Measurements from ENCODE around the gene SLC25A29.

Gene SLC25A29

GRCh38 chr14:100336618-100337530 is 30.6 kb upstream of the SLC25A29 start:
- Histone ChIP-seq H3K4me1 (ENCODE audit: control insufficient read depth, low read length) (peaks cover 20% of the 10 kb centered on the region), H3K27ac (ENCODE audit: low read depth, low read length) (no peak overlapping the region), H4K20me1 (ENCODE audit: control insufficient read depth, insufficient read depth, low read depth, low read length) (no peaks in the 10 kb centered on the region), H3K79me2 (ENCODE audit: control insufficient read depth, low read length) (no peaks in the 10 kb centered on the region), H3K9me2 (replicated peaks; ENCODE audit: control insufficient read depth, low read length) (no peaks in the 10 kb centered on the region), H3K9me3 (ENCODE audit: control insufficient read depth, insufficient read depth, low read length) (no peaks in the 10 kb centered on the region), H3K4me2 (ENCODE audit: low read length) (no peak overlapping the region), H3K4me3 (ENCODE audit: low read length) (no peak overlapping the region), H3F3A (ENCODE audit: control insufficient read depth, insufficient read depth) (no peaks in the 10 kb centered on the region), H3K27me3 (ENCODE audit: control insufficient read depth, low read length) (no peaks in the 10 kb centered on the region), H3K36me3 (ENCODE audit: control insufficient read depth, low read length) (peaks cover 36% of the 10 kb centered on the region)
- TF ChIP-seq EZH2phosphoT487 (IDR thresholded peaks at IDR 0.05; ENCODE audit: borderline replicate concordance, low read length) (no peak), CTCF (IDR thresholded peaks at IDR 0.05; ENCODE audit: low read depth, low read length, poor library complexity, severe bottlenecking) (no peak)

GRCh38 chr14:100334904-100335303 is 28.7 kb upstream of the SLC25A29 start:
- no peaks in the 10 kb centered on the region for H3K79me2 ChIP-seq (ENCODE audit: control insufficient read depth, low read length)
- no peaks in the 10 kb centered on the region for H4K20me1 ChIP-seq (ENCODE audit: control insufficient read depth, insufficient read depth, low read depth, low read length)
- no peak overlapping the region for H3K4me3 ChIP-seq (ENCODE audit: low read length)
- no peaks in the 10 kb centered on the region for H3K9me3 ChIP-seq (ENCODE audit: control insufficient read depth, insufficient read depth, low read length)
- peaks cover 18% of the 10 kb centered on the region for H3K36me3 ChIP-seq (ENCODE audit: control insufficient read depth, low read length)
- no peak overlapping the region for H3K4me2 ChIP-seq (ENCODE audit: low read length)
- no peaks in the 10 kb centered on the region for H3K9me2 ChIP-seq (replicated peaks; ENCODE audit: control insufficient read depth, low read length)
- H3F3A ChIP-seq (ENCODE audit: control insufficient read depth, insufficient read depth), result no peaks in the 10 kb centered on the region
- no peak for TF ChIP-seq EZH2phosphoT487 (IDR thresholded peaks at IDR 0.05; ENCODE audit: borderline replicate concordance, low read length)
- TF ChIP-seq CTCF (IDR thresholded peaks at IDR 0.05; ENCODE audit: low read depth, low read length, poor library complexity, severe bottlenecking), result no peak
- H3K27me3 ChIP-seq (ENCODE audit: control insufficient read depth, low read length), result no peaks in the 10 kb centered on the region
- peaks cover 12% of the 10 kb centered on the region for H3K4me1 ChIP-seq (ENCODE audit: control insufficient read depth, low read length)
- H3K27ac ChIP-seq (ENCODE audit: low read depth, low read length), result no peak overlapping the region

GRCh38 chr14:100333827-100334226 is 27.6 kb upstream of the SLC25A29 start:
- H3K4me3 ChIP-seq (ENCODE audit: low read length), result no peak overlapping the region
- no peak overlapping the region for H3K4me2 ChIP-seq (ENCODE audit: low read length)
- H4K20me1 ChIP-seq (ENCODE audit: control insufficient read depth, insufficient read depth, low read depth, low read length), result no peaks in the 10 kb centered on the region
- TF ChIP-seq CTCF (IDR thresholded peaks at IDR 0.05; ENCODE audit: low read depth, low read length, poor library complexity, severe bottlenecking) (no peak), EZH2phosphoT487 (IDR thresholded peaks at IDR 0.05; ENCODE audit: borderline replicate concordance, low read length) (no peak)
- no peaks in the 10 kb centered on the region for H3F3A ChIP-seq (ENCODE audit: control insufficient read depth, insufficient read depth)
- H3K36me3 ChIP-seq (ENCODE audit: control insufficient read depth, low read length), result peaks cover 15% of the 10 kb centered on the region
- H3K27ac ChIP-seq (ENCODE audit: low read depth, low read length), result no peak overlapping the region
- no peaks in the 10 kb centered on the region for H3K79me2 ChIP-seq (ENCODE audit: control insufficient read depth, low read length)
- H3K27me3 ChIP-seq (ENCODE audit: control insufficient read depth, low read length), result no peaks in the 10 kb centered on the region
- H3K9me2 ChIP-seq (replicated peaks; ENCODE audit: control insufficient read depth, low read length), result no peaks in the 10 kb centered on the region
- peaks cover 12% of the 10 kb centered on the region for H3K4me1 ChIP-seq (ENCODE audit: control insufficient read depth, low read length)
- no peaks in the 10 kb centered on the region for H3K9me3 ChIP-seq (ENCODE audit: control insufficient read depth, insufficient read depth, low read length)
